Muscle layer of duodenum (tissue), 2 donors: Measurements from ENCODE around the gene C11orf54.

Source experiments
- H3K27ac ChIP-seq: one replicate; pipeline ENCODE4 v1.7.0; 2013; ENCODE audit warnings: mild to moderate bottlenecking, low read length
- H3K27me3 ChIP-seq: one replicate; pipeline ENCODE4 v1.7.0; 2013; ENCODE audit warnings: low read depth, mild to moderate bottlenecking, control low read depth, low read length
- H3K36me3 ChIP-seq, 2 donors: one replicate each; pipeline ENCODE4 v1.7.0; 2013; ENCODE audit warnings: low read length in 2 of 2, control low read depth in 1 of 2, mild to moderate bottlenecking in 1 of 2; ENCODE audit not compliant: insufficient read depth in 2 of 2, control insufficient read depth in 1 of 2
- H3K4me1 ChIP-seq, 2 donors: one replicate each; pipeline ENCODE4 v1.7.0; 2013; ENCODE audit warnings: low read length in 2 of 2, mild to moderate bottlenecking in 2 of 2, control low read depth in 1 of 2, moderate library complexity in 1 of 2; ENCODE audit not compliant: insufficient read depth in 2 of 2, control insufficient read depth in 1 of 2
- H3K4me3 ChIP-seq, 2 donors: one replicate each; pipeline ENCODE4 v1.7.0; 2013; ENCODE audit warnings: low read length in 2 of 2, low read depth in 1 of 2, mild to moderate bottlenecking in 1 of 2
- H3K9me3 ChIP-seq, 2 donors: one replicate each; pipeline ENCODE4 v1.7.0; 2013; ENCODE audit warnings: low read length in 2 of 2, control low read depth in 1 of 2, mild to moderate bottlenecking in 1 of 2; ENCODE audit not compliant: control insufficient read depth in 1 of 2
- donor health status: healthy.

Gene C11orf54

DNA sequence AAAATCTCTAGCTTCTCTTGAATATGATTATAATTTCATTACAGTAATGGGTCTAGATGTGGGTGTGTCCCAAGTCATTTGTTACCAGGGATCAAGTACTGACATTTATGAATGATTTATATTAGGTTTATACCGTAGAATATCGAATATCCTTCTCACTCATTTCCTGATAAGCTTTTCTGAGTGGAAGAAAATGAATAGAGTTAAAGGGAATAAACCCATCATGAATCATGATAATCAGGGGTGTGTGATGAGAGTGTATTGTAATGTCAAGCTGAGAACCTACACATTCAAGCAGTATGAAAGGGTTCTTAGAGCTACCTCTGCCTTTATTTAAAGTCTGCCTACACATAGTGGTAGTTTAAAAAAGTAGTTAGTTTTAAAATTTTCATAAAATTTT lies 59.9 kb downstream of the C11orf54 start:
- Histone ChIP-seq H3K36me3 (peaks cover 46 to 58% of the 10 kb centered on the region in 2 donors), H3K4me3 (no peak overlapping the region), H3K27me3 (no peaks in the 10 kb centered on the region)

DNA sequence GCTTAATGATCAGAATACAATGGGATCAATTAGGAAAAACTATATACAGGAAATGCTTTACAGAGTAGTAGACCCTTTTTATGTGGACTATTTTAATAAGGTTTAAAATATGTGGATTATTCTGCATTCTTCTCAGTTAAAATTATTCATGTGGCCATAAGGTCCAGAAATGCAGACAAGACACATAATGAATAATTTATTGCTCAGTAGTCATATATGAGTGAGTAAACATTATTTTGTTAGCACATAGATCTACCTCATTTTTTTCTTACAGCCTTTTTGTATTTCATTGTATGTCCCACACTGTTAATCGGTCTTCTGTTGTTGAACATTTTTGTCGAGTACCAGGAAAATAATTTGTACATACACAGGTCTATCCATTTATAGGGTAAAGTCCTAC lies 63.4 kb downstream of the C11orf54 start:
- Histone ChIP-seq H3K4me3 (no peak overlapping the region), H3K27me3 (no peaks in the 10 kb centered on the region), H3K36me3 (peaks cover 36 to 47% of the 10 kb centered on the region in 2 donors), H3K27ac (no peak overlapping the region), H3K4me1 (no peaks in the 10 kb centered on the region), H3K9me3 (no peaks in the 10 kb centered on the region)

More for the DNA sequence above, 59.9 kb downstream of the C11orf54 start:
- Histone ChIP-seq H3K9me3 (no peaks in the 10 kb centered on the region), H3K4me1 (no peaks in the 10 kb centered on the region), H3K27ac (no peak overlapping the region)

DNA sequence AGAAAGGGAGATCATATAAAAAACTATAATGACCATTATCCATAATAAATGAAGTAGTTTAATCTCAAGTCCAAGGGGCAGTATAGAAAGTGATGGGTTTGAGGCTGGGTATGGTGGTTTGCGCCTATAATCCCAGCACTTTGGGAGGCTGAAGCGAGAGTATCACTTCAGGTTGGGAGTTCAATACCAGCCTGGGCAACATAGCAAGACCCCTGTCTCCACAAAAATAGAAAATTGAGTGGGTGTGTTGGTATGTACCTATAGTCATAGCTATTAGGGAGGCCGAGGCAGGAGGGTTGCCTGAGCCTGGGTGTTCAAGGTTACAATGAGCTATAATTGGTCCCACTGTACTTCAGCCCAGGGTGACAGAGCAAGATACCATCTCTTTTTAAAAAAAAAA lies 66.5 kb downstream of the C11orf54 start:
- Histone ChIP-seq H3K4me3 (no peak overlapping the region), H3K27ac (no peak overlapping the region), H3K27me3 (no peaks in the 10 kb centered on the region), H3K9me3 (no peaks in the 10 kb centered on the region), H3K4me1 (no peaks in the 10 kb centered on the region), H3K36me3 (peaks cover 45 to 65% of the 10 kb centered on the region in 2 donors)

GRCh38 chr11:93813974-93814373 lies 72.5 kb downstream of the C11orf54 start:
- peaks cover 0 to 10% of the 10 kb centered on the region in 2 donors for H3K4me1 ChIP-seq
- no peaks in the 10 kb centered on the region for H3K9me3 ChIP-seq
- peaks cover 46 to 51% of the 10 kb centered on the region in 2 donors for H3K36me3 ChIP-seq
- no peak overlapping the region for H3K4me3 ChIP-seq
- H3K27me3 ChIP-seq, result no peaks in the 10 kb centered on the region
- no peak overlapping the region for H3K27ac ChIP-seq
